A673 (cell line): ENCODE results near the gene ZNF670. TPM values are rescaled to one million over a fixed set of nuclear protein-coding genes. Genes with fewer than 3 reads are reported as not detected.

Experiments used
- BruUV-seq: library from RNA; stranded (reverse); fragments of 400-500 nt; replicated peaks from 2 replicates; lab custom pipeline; 2021; lab: Mats Ljungman, UMichigan
- CTCF ChIA-PET: fragments of 300-600 bp; sonication (Branson Sonifier 250); formaldehyde crosslinking; loops from one replicate; lab custom pipeline; 2022; ENCODE audit warnings: antibody characterized with exemption; lab: Charles Lee
- POLR2A ChIA-PET: fragments of 300-600 bp; sonication (Branson Sonifier 250); formaldehyde crosslinking; loops from one replicate; lab custom pipeline; 2022; ENCODE audit warnings: antibody characterized with exemption; ENCODE audit not compliant: low non-redundant PET; lab: Charles Lee
- DNase-seq: peaks from one replicate; pipeline ENCODE4 v3.0.0-alpha.2; 2015; ENCODE audit warnings: low spot score
- H3K27ac ChIP-seq: fragments of 200-600 bp; sonication (generic); 2 replicates; pipeline ENCODE4 v1.5.1; 2016; ENCODE audit warnings: mixed run types, low read depth, mild to moderate bottlenecking, mixed read lengths, antibody characterized with exemption, low read length; ENCODE audit not compliant: poor library complexity, severe bottlenecking
- H3K27me3 ChIP-seq: fragments of 200-600 bp; sonication (generic); replicated peaks from 2 replicates; pipeline ENCODE4 v1.6.1; 2017; ENCODE audit warnings: mixed run types, low read depth, mild to moderate bottlenecking, mixed read lengths, antibody characterized with exemption, low read length; ENCODE audit not compliant: insufficient read depth, poor library complexity
- H3K36me3 ChIP-seq: fragments of 200-600 bp; sonication (generic); 2 replicates; pipeline ENCODE4 v1.6.1; 2016; ENCODE audit warnings: mixed run types, mild to moderate bottlenecking, mixed read lengths, antibody characterized with exemption, low read length; ENCODE audit not compliant: insufficient read depth, poor library complexity, severe bottlenecking
- H3K4me1 ChIP-seq: fragments of 200-600 bp; sonication (generic); 2 replicates; pipeline ENCODE4 v1.6.1; 2017; ENCODE audit warnings: mixed run types, mild to moderate bottlenecking, mixed read lengths, antibody characterized with exemption, low read length; ENCODE audit not compliant: insufficient read depth, poor library complexity, severe bottlenecking
- H3K4me3 ChIP-seq: fragments of 200-600 bp; sonication (generic); 2 replicates; pipeline ENCODE4 v1.5.1; 2016; ENCODE audit warnings: low read depth, mixed run types, mild to moderate bottlenecking, mixed read lengths, low read length; ENCODE audit not compliant: poor library complexity, severe bottlenecking
- H3K9me3 ChIP-seq: fragments of 200-600 bp; sonication (generic); 2 replicates; pipeline ENCODE4 v1.6.1; 2016; ENCODE audit warnings: mixed run types, low read depth, mild to moderate bottlenecking, mixed read lengths, antibody characterized with exemption, low read length; ENCODE audit not compliant: poor library complexity, severe bottlenecking
- EZH2 ChIP-seq: fragments of 200-600 bp; sonication (generic); IDR thresholded peaks from 2 replicates; pipeline ENCODE4 v1.6.1; 2017; ENCODE audit warnings: borderline replicate concordance, low read depth, mild to moderate bottlenecking, mixed read lengths, antibody characterized with exemption, low read length; ENCODE audit not compliant: poor library complexity, severe bottlenecking
- intact Hi-C: fragments of 100-400 bp; cut with micrococcal nuclease; formaldehyde crosslinking; loops from one replicate; pipeline ENCODE4 v1.10.0; 2022; ENCODE audit not compliant: unreplicated experiment
- total RNA-seq: library from RNA; stranded (reverse); gene quantifications from 2 replicates; pipeline ENCODE4 v1.2.3, GENCODE V29; 2021
- TF ChIP-seq, protein P1 (sequence below): fragments of 300-800, 200-600 bp; sonication (generic); conservative IDR thresholded peaks from 2 replicates; pipeline ENCODE4 v1.5.1; 2017; ENCODE audit warnings: low read depth, mild to moderate bottlenecking, antibody characterized with exemption, low read length, moderate library complexity, mixed read lengths

The ZNF670 gene
- total RNA-seq, 1 experiment from 2014 or later = 5.9 TPM

DNA sequence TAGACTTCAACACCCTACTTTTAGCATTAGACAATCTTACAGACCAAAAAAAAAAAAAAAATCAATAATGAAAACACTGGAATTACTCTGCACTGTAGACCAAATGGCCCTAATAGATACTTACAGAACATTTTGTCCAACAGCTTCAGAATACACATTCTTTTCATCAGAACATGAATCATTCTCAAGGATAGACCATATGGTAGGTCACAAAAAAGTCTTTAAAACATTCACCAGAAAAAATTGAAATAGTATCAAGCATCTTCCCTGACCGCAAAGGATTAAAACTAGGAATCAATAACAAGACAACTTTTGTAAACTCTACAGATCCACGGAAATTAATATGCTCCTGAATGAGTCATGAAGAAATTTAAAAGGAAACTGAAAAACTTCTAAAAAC lies 22.5 kb downstream of the ZNF670 start:
- CTCF ChIA-PET = no interaction called here
- Histone ChIP-seq H3K9me3 (peaks cover 52% of the 10 kb centered on the region), H3K27ac (no peak overlapping the region), H3K4me3 (no peak overlapping the region), H3K4me1 (no peaks in the 10 kb centered on the region), H3K27me3 (no peaks in the 10 kb centered on the region), H3K36me3 (no peaks in the 10 kb centered on the region)
- no peak for DNase-seq
- BruUV-seq = no TSS peak
- intact Hi-C loops = no loop called here
- TF ChIP-seq EZH2 = no peak
- TF ChIP-seq, protein P1, sequence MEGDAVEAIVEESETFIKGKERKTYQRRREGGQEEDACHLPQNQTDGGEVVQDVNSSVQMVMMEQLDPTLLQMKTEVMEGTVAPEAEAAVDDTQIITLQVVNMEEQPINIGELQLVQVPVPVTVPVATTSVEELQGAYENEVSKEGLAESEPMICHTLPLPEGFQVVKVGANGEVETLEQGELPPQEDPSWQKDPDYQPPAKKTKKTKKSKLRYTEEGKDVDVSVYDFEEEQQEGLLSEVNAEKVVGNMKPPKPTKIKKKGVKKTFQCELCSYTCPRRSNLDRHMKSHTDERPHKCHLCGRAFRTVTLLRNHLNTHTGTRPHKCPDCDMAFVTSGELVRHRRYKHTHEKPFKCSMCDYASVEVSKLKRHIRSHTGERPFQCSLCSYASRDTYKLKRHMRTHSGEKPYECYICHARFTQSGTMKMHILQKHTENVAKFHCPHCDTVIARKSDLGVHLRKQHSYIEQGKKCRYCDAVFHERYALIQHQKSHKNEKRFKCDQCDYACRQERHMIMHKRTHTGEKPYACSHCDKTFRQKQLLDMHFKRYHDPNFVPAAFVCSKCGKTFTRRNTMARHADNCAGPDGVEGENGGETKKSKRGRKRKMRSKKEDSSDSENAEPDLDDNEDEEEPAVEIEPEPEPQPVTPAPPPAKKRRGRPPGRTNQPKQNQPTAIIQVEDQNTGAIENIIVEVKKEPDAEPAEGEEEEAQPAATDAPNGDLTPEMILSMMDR = no peak
- POLR2A ChIA-PET = no interaction called here

DNA sequence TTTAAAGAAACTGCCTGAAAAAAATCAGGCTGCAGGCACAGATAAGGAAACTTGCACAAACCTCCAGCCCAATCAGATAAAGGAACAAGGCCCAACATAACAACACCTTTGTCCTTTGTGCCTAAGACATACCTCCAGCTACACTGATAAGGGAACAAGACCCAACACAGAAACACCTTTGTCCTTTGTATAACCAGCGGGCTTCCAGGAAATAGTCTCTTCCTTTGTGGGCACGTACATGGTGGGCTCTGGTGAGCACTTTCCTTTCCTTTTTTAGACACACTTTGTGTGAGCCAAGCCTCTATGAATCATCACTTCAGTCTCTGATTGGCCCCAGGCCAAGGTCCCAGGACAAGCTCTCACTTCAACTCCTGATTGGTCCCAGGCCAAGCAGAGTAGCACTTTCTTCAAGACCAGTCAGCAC lies 23.6 kb downstream of the ZNF670 start:
- no peak for DNase-seq
- H3K4me3 ChIP-seq = no peak overlapping the region
- TF ChIP-seq, protein P1 = no peak
- no peak for TF ChIP-seq EZH2
- H3K9me3 ChIP-seq = peaks cover 46% of the 10 kb centered on the region
- CTCF ChIA-PET = no interaction called here
- POLR2A ChIA-PET = no interaction called here
- no peaks in the 10 kb centered on the region for H3K36me3 ChIP-seq
- no peaks in the 10 kb centered on the region for H3K27me3 ChIP-seq
- no peak overlapping the region for H3K27ac ChIP-seq
- no peaks in the 10 kb centered on the region for H3K4me1 ChIP-seq
- intact Hi-C loops = no loop called here
- no TSS peak for BruUV-seq

DNA sequence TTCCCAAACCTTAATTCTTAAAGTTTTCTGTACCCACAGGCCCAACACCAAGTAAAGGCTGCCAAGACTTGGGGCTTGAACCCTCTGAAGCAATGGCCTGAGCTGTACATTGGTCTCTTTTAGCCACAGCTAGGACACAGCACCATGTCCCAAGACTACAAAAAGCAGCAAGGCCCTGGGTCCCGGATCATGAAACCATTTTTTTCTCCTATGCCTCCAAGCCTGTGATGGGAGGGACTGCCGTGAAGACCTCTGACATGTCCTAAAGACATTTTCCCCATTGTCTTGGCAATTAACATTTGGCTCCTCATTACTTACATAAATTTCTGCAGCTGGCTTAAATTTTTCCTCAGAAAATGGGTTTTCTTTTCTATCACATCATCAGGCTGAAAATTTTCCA lies 30.9 kb downstream of the ZNF670 start:
- no peak for DNase-seq
- no peaks in the 10 kb centered on the region for H3K27me3 ChIP-seq
- intact Hi-C loops = no loop called here
- POLR2A ChIA-PET = no interaction called here
- H3K4me1 ChIP-seq = no peaks in the 10 kb centered on the region
- H3K9me3 ChIP-seq = peaks cover 67% of the 10 kb centered on the region
- no peak overlapping the region for H3K4me3 ChIP-seq
- H3K36me3 ChIP-seq = no peaks in the 10 kb centered on the region
- TF ChIP-seq, protein P1 = no peak
- no peak overlapping the region for H3K27ac ChIP-seq
- no TSS peak for BruUV-seq
- CTCF ChIA-PET = no interaction called here
